ENCODE results near the gene CCDC142.

GRCh38 chr2:74493546-74493945 lies 10.7 kb upstream of the CCDC142 start:
- TF ChIP-seq CTCF (IDR thresholded peaks at IDR 0.05) (no peak), POLR2A (IDR thresholded peaks at IDR 0.05) (no peak), EP300 (IDR thresholded peaks at IDR 0.05) (no peak)
